H1 (cell line): ENCODE data around the gene PLP2.
"Not testable (repeated sequence)": the region's sequence is repeated elsewhere in the genome, so short reads cannot be mapped to it uniquely, and the experiment has no call there.

Experiments used
- ATF3 ChIP-seq: IDR thresholded peaks from 2 replicates; pipeline ENCODE4 v1.6.1; 2011; ENCODE audit warnings: low read depth, mild to moderate bottlenecking, low read length; ENCODE audit not compliant: insufficient read depth
- CHD1 ChIP-seq: IDR thresholded peaks from 2 replicates; pipeline ENCODE4 v1.6.1; 2012; ENCODE audit warnings: low read depth, low read length, improper control_type of control experiment
- CTCF ChIP-seq, 3 experiments: IDR thresholded peaks; 1 replicate in 2 of 3; 2 replicates in 1 of 3; pipeline versions ENCODE4 v1.5.1 to v1.6.1; 2011; ENCODE audit warnings: low read length in 3 of 3, mild to moderate bottlenecking in 3 of 3, inconsistent platforms in 2 of 3, low read depth in 1 of 3, moderate library complexity in 1 of 3; ENCODE audit not compliant: insufficient read depth in 1 of 3; ENCODE audit errors: control extremely low read depth in 1 of 3
- MAX ChIP-seq: IDR thresholded peaks from 2 replicates; pipeline ENCODE4 v1.6.1; 2012; ENCODE audit warnings: inconsistent platforms
- POLR2A ChIP-seq, 2 experiments: IDR thresholded peaks; 1 replicate in 1 of 2; 2 replicates in 1 of 2; pipeline ENCODE4 v1.6.1; 2011; ENCODE audit warnings: low read depth in 2 of 2, low read length in 2 of 2, mild to moderate bottlenecking in 2 of 2; ENCODE audit errors: control extremely low read depth in 1 of 2

DNA sequence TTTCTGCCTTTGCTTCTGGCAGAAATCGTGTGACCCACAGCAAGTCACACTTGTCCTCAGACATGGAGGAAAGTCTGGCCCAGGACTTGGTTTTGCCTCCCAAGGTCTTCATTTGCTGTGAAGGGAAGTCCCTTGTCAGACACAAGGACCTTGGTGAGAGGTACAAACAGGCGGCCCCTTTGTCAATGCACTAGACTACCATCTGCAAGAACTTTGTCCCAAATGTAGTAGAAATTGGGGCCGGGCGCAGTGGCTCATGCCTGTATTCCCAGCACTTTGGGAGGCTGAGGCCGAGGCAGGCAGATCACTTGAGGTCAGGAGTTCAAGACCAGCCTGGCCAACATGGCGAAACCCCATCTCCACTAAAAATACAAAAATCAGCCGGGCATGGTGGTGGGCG lies 1.8 kb downstream of the PLP2 start:
- TF ChIP-seq CTCF (IDR thresholded peaks at IDR 0.05; ENCODE audit: control extremely low read depth in 1 of 3, insufficient read depth in 1 of 3, low read depth in 1 of 3, low read length in 3 of 3); MAX; ATF3; POLR2A (IDR thresholded peaks at IDR 0.05; ENCODE audit: control extremely low read depth in 1 of 2, low read depth in 2 of 2, low read length in 2 of 2); CHD1: not testable (repeated sequence)
